NCI-H128 (cell line): ENCODE results near the gene TOP3A.
A peak's percentile ranks its signal among the peaks of the same experiment; 100 is the strongest.

Source experiments
- DNase-seq: peaks from one replicate; lab custom pipeline; 2025; ENCODE audit not compliant: unreplicated experiment; lab: John Stamatoyannopoulos, UW

Gene TOP3A

DNA sequence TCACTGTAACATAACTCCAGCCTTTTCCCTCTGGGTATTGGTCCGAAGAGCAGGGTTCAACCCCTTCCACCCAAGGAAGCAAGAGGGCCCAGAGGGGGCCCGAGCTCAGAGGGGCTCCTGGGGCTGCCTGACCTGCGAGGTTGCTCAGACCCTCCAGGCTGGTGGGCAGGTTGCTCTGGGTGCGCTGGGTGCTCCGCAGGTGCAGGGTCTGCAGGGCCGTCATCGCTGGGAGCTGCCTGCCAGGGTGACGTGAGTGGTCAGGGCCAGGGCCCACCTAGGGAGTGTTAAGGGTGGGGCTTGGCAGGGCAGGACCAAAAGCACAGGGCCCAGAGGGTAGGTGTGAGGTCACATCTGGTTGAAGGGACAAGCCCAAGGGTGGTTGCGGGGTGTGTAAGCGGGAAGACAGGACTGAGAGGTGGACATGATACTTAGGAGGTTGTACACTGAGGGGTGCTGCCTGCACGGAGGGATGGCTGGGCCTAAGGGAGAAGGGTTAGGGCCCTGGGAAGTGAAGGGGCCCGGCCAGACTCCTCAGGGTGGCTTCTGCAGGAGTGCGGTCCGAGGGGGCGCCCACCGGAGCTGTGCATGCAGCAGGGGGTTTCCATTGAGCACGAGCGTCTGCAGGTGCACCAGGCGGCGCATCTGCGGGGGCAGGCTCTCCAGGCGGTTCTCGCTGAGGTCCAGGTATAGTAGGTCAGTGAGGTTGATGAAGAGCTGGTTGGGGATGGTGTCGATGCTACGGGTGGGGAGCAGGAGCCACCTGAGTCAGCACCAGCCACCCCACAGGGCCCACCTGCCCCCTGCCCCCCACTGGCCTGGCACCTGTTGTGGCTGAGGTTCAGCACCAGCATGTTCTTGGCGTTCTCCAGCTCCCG, 60.6 kb downstream of the TOP3A start:
- no peak for DNase-seq

DNA sequence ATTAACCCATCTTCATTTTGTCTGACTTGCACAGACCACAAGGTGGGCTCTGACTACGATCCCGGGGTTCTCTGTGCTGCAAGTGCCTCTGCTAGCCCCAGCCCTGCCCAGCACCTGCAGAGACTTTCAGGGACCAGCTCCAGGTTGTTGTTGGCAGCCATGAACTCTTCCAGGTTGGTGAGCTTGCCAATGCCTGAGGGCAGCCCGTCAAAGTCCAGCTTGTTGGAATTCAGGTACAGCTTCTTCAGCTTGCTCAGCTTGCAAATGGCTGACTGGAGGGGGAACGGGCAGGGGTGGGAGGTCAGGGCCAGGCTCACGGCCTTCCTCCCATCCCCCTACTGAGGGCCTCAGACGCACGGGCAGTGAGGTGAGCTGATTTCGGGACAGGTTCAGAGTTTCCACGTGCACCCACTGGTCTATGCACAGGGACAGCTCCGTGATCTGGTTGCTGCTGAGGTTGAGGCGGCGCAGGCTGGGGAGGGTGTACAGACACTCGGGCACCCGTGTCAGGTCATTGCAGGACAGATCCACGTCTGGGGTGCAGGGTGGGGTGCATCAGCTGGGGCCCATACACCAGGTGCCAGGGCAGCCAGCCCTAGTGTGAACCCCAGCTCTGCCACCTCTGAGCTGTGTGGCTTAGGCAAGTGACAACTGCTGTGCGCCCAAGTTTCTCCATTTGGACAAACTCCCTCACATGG, 61.5 kb downstream of the TOP3A start:
- no peak for DNase-seq

DNA sequence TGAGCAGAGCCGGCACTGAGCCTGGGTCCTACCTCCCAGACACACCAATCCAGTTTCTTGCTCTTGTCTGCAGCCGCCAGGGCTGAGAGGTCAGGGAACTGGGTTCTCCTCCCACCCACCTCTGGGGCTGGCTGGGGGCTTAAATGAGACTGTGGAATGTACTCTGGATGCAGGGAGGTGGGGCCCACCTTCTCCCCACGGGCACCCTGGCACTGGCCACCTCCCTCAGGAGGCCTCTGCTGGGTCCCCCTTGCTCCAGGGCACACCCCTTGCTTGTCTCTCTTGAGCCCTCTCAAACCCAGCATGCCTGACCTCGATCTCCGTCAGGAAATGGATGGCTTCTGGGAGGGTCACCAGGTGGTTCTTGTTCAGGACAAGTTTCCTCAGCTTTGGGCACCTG, 62.6 kb downstream of the TOP3A start:
- DNase-seq = no peak

DNA sequence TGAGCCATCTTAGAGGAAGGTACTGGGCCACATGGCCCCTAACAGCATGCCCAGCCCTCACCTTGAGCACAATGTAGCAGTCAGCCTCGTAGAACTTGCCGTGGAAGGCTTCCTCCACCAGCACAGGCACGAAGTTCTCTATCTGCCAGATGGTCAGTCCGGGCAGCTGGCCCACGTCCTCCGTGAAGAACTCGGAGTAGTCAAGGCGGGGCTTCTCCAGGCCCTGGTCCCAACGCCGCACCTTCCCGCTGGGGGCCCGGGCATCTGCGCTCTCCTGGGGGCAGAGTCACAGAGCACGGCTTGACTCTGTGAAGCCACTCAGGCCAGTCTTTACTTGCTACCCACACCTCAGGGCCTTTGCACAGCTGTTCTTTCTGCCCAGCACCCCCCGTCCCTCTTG, 63.6 kb downstream of the TOP3A start:
- no peak for DNase-seq

DNA sequence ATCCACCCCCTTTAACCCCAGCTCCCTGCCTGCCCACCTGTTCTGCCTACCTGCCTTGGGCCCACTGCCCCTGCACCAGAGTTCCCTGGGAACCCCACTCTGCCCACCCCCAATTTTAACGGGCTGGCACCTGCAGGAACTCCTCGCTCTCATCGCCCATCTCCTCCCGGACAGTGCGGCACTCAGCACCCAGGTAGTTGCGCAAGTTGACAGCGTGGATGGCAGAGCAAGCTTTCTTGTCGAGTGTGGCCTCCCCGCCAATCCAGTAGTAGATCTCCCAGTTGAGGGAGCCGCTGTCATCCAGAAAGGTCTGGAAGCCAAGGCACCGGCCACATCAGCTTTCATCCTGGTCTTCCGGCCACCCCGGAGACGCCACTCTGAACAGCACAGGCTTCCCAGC, 64.1 kb downstream of the TOP3A start:
- no peak for DNase-seq

DNA sequence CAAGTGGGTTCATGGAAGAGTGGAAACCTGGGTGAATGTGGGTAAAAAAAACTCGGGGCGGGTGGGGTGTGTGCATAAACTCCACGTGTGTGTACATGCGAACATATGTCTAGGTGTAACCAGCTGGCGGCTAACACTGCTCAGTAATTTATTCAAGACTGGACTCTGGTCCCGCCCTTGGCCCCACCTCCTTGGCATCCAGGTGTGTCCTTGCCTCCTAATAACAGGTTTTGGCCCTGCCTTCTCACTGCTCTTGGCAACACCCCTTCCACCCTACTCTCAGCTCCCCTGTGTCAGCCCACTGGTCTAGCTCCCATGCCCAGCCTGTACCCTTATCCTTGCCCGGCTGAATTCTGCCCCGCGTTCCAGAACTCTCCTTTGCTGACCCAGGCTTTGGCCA, 64.5 kb downstream of the TOP3A start:
- no peak for DNase-seq

DNA sequence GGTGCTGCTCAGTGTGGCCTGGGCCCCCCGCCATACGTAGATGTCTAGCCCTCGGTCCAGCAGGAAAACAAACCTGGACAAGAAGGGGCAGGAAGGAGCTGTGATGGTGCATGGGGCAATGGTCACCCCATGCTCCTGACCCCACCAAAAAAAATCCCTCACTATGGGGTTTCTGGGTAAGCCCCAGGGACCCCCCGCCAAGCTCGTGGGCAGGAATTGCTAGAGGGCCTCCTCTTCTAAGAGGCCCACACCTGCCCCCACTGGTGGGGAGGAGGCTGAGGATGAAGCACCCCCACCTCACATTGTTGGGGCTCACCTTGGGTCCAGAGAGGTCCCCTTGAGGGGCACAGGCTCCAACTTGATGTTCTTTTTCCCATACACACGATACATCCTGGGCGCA, 66.0 kb downstream of the TOP3A start:
- no peak for DNase-seq

DNA sequence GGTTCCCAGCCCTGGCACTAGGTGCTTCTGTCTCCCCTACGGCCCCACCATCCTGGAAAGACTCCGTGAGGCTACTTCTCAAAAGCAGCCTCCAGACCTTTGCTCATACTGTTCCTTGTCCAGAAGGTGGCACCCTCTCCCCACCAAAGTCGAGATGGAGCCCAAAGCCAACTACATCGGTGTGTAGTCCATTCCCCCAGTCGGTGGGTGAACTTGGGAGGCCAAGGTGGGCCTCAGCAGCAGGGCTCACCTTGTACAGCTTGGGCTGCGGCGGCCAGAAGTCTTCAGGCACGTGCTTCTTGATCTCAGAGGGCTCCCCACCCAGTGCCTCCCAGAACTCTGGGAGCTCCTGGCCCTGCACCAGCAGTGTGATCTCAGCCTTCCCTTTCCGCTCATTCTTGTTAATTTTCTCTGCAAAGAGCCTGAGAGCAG, 66.5 kb downstream of the TOP3A start:
- peak; percentile 57 for DNase-seq

DNA sequence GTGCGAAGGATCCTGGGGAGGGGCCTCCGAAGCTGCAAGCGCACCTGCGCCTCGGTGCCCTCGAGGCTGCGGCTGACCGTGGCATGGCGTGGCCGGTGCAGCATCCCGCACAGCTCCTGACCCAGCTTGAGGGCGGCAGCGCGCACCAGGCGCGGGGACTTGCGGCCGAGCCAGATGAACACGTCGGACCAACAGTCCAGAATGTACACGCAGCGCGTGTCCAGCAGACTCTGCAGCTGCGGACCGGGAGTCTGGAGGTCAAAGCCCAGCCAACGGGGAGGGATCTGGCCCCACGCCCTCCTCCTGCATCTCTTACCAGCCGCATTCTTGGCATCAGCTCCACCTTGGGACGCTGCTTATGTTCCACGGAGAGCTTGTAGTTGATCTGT, 67.2 kb downstream of the TOP3A start:
- no peak for DNase-seq

DNA sequence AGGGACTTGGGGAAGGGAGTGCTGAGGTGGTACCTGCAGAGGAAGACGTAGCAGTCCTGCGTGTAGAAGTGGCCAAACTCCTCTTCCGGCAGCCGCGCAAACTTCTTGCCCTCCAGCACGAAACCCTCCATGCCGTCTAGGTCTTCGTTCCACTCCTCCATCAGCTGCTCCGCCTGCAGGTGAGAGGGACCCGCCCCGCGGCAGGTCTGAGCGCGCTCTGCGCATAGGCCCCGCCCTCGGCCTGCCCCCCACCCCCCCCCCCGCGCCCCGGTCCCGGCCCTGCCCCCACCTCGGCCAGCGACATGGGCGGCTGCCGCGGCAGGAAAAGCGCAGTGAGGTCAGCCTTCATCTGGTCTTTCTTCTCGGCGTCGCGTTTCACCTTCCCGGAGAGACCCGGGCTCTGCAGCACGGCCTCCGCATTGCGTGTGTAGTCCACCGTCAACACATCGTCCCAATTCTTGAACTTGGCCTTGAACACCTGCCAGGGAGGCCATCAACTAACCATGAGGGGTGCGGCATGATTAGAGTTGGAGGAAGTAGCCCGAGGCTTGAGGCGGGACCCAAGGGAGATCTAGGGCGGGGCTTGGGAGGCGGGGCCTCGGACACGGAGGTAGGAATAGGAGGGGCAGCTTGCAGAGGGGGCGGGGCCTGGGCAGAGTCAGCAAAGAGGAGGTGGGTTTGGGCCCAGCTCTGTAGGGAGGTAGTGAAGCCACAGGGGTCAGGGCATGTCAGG, 67.7 kb downstream of the TOP3A start:
- peak; percentile 67 for DNase-seq

DNA sequence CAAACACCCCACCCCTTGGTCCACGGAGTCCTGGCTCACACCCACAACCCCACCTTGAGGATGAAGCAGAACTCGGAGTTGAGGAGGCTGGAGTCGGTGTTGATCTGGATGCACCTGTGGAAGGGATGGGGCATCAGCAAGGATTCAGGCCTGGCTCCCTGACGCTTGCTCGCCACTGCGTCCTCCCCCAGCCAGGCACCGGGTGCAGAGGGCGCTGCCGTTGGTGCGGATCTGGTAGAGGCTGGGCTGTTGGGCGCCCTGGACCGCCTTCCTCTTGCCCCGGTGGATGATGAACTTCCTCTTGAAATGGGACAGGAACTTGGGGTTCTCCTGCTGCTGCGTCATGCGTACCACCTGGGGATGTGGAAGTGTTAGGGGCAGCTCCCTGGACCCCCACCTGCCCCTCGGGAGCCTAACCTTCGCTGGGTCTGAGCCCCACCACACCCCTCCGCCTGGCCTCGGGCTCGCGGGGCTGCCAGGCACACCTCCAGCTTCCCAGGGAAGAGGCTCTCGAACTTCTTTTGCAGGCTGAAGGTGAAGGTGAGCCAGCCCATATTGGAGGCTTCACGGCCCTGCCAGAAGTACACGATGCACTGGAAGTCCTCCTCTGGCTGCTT, 68.6 kb downstream of the TOP3A start:
- no peak for DNase-seq

DNA sequence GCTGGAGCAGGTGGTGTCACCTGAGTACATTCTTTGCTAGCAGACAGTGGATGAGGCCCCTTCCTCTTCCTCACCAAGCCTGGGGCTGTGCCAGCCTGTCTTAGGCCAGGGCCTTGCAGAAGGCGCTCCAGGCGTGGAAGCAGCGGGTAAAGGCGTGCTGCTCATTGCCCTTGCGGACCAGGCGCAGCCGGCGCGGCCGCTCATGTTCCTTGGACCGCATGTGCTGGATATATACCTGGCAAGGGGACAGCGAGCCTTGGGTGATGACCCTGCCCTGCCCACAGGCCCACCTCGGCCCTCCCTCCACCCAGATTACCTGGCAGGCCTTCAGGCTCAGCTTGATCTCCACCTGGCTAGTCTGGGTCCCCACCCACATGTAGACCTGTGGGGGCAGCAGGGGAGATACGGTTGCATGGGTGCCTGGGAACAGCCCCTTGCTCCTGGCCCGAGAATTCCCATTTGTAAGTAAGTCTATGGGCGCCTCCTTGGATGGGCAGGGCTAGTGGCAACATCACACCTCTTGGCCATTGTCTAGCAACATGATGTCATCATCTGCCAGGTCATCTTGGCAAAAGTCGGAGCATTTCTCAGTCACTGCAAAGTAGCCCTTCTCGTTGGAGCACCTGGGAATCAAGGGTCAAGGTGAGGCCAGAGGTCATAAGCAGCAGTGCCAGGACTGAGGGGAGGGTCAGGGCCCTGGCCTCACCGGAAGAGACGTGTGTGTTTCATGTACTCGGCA, 69.6 kb downstream of the TOP3A start:
- no peak for DNase-seq

DNA sequence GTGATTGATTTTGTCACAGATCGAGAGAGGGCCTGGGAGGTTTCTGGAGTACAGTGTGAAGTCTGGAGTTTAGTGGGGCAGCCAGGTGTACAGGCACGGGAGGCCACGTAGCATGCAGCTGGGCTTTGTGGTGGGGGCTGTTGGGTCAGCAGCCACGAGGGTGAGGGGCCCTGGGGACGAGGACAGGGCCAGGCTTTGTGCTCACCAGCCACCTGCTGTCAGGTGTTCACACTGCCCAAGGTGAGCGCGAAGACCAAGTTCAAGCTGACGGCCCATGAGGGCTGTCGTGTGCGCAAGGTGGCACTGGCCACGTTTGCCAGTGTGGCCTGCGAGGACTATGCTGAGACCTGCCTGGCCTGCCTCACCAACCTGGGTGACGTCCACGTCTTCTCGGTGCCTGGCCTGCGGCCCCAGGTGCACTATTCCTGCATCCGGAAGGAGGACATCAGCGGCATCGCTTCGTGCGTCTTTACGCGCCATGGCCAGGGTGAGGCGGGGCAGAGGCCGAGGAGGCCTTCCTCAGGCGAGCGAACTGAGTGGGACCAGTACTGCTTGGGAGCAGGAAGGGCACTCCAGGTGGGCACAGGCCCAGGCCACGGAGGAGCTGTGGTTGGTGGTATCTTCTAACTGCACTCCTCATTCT, 73.4 kb downstream of the TOP3A start:
- DNase-seq = no peak

DNA sequence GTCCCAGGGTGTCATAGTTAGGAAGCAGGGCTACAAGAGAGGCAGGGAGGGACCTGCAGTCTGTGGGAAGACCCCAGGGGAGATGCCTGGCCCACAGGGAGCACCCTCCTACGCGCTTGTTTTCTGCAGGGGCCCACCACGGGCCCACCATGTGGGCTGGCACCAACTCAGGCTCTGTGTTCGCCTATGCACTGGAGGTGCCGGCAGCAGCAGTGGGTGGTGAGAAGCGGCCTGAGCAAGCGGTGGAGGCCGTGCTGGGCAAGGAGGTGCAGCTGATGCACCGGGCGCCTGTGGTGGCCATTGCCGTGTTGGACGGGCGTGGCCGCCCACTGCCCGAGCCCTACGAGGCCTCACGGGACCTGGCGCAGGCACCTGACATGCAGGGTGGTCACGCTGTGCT, 74.3 kb downstream of the TOP3A start:
- no peak for DNase-seq

DNA sequence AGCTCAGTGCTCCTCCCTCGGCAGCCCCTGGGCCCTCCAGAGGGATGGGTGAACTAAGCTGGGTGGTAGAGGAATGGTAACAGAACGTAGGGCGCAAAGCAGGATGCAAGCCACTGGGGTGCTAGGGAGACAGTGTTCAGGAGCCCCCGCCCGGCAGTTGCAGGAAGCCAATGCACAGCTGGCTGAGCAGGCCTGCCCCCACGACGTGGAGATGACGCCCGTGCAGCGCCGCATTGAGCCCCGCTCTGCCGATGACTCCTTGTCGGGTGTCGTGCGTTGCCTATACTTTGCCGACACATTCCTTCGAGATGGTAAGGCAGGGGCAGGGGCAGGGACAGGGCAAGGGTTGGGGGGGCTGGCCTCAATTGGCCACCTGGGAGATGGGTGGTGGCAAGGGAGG, 76.5 kb downstream of the TOP3A start:
- no peak for DNase-seq

DNA sequence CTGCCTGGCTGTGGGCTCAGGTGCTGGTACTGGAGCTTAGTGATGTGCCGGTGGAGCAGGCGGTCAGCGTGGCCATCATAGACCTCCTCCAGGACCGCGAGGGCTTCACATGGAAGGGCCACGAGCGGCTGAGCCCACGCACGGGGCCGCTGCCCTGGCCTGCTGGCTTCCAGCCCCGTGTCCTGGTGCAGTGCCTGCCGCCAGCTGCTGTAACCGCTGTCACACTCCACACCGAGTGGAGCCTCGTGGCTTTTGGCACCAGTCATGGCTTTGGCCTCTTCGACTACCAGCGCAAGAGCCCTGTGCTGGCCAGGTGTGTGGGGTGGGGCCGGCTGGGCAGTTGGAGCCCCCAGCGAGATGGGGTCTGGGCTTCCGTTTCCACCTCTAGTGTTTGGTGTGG, 77.3 kb downstream of the TOP3A start:
- no peak for DNase-seq

DNA sequence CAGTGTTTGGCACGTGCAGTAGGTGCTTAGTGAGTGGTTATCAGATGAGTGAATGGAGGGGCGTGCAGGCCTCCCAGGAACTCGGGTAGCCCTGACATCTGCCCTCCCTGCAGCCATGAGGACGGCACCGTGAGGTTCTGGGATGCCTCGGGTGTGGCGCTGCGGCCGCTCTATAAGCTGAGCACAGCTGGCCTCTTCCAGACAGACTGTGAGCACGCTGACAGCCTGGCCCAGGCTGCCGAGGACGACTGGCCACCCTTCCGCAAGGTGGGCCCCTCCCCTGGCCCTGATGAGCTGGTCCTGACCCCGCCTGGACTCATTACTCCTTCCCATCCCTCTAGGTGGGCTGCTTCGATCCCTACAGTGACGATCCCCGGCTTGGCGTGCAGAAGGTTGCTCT, 78.3 kb downstream of the TOP3A start:
- no peak for DNase-seq

DNA sequence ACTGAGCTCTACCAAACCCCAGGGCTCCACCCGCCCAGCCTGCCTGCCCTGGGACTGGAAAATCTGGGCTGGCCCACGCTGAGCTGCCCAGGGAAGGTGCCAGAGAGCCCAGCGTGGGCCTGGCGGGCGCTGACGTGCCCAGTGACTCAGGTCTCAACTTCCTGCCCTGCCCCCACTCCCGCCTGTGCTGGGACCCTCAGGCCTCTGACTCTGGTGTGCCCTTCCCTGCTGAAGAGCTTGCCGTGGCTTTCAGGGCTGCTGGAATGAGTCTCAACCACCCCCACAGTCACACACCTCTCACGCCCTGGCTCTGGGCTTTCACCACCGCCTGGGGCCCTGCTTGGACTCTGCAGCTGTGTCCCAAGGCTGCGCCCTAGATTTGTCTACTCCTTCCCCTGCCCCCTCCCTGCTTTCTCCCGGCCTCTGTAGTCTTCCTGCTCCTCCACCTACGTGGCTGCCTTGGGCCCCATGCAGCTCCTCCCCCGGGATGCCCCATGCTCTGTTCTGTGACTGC, 79.0 kb downstream of the TOP3A start:
- DNase-seq = no peak

DNA sequence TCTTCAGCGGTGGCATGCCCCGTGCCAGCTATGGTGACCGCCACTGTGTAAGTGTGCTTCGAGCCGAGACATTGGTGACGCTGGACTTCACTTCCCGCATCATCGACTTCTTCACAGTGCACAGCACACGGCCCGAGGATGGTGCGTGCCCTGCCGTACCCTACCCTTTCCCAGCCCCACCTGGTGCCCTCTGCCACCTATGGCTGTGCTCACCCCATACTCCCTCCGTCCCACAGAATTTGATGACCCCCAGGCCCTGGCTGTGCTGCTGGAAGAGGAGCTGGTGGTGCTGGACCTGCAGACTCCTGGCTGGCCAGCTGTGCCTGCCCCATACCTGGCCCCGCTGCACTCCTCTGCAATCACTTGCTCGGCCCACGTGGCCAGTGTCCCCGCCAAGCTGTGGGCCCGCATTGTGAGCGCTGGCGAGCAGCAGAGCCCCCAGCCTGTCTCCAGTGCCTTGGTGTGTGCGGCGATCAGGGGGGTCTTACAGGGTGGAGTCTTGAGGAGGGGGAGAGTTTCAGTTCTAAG, 79.9 kb downstream of the TOP3A start:
- DNase-seq = no peak
